ENCODE results near the gene BICD2.

Gene BICD2

DNA sequence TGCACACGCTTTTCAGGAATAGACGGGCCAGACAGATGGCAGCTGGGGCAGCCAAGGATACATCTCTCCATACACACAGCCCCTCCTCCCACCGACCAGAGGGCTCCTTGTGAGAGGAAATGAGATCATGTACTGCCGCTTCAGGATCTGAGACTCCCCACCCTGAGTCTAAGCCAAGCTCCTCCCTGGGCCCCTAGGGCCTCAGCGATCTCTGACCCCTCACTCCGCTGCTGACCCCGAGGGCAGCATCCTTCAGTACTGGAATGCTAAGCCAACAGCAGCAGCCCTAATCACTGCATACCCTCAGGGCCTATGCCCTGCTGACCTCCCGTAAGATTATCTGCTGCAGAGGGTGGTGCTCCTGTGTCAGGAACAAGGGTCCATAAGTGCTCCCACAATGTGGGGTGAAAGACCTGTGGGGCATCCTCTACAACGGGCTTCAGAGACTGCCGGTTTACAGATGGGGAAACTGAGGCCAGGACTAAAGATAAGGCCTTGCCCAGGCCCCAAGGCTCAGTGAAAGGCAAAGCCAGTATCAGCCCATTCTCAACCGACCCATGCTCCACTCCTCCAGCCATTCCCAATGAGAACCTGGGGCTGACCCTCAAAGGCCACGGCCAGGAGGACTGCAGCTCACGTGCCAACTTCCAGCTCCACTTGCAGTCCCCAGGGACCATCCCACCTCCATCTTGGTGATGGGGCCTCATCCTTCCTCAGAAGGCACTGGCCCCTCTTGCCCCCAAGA, 37.5 kb downstream of the BICD2 start:
- no peak for DNase-seq

- no peak for DNase-seq
These were observed 38.3 kb downstream of the BICD2 start for GRCh38 chr9:92726348-92726747.

DNA sequence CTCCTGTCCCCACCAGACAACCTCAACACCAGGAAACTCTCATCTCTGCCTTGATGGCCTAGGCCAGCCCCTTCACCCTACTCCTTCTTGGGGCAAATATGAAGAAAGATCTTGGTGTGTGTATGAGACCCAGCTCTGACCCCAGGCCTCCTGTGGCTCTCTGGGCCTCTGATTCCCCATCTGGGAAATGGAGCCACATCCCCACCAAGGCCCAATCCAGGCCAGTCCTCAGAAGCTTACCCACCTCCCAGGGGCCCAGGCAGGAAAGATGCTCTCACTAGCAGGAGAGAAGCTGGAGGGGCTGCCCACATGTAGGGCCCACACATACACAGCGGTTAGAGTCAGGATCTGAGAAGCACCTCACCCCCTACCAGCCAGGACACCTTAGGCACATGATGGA, 38.9 kb downstream of the BICD2 start:
- DNase-seq: no peak

- DNase-seq: no peak
These were observed 39.4 kb downstream of the BICD2 start for GRCh38 chr9:92725266-92725545.

DNA sequence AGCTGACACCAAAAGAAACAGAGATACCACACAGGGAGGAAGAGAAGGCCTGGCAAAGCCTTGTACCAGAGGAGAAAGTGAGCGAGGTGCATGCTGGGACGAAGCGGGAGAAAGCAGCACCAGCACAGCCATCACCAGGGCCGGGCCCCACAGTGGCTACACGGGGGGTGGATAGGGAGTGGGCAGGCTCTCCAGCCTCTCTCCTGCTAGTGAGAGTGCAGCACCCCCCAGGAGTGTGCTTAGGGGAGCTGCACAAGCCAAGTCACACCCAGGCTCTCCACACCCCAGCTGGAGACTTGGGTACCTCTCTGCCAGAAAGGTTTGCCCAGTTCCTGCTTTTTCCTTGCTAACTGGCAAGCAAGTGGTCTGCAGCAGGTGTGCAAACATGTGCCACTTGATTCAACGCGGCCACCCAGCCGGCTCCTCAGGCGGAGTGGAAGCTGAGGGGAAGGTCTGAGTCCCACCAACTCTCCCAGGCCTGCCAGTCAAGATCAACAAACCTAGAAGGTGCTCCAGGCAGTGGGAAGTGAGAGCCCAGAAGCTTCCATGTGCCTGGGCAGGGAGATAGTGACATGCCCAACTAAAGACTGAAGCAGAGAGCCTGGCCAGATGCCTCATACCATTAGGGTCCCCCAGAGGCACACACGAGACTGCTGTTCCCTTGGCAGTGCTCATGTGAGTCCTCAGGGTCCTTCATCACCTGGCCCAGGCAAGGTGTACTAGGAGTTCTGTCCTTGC, 39.9 kb downstream of the BICD2 start:
- no peak for DNase-seq

DNA sequence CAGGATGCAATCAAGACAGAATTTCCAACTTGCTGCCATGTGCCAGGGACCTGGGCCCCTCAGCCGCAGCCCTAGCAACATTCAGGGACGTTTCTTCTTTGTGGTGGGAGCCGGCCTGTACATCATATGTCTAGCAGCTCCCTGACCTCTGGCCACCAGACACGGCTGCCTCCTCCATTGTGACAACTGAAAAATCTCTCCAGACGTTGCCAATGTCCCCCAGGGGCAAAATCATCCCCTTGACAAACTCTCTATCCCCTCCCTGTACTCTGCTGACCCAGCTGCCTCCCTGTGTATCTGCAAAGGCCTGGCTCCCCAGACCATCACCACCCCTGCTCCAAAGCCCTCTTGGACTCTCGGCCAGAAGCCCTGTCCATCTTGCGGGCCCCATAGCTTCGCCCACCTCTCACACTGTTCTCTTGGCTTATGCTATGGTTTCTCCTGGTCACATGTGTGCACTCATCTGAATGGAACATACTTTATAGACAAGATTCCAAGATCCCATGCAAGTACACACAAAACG, 40.8 kb downstream of the BICD2 start:
- DNase-seq: no peak

DNA sequence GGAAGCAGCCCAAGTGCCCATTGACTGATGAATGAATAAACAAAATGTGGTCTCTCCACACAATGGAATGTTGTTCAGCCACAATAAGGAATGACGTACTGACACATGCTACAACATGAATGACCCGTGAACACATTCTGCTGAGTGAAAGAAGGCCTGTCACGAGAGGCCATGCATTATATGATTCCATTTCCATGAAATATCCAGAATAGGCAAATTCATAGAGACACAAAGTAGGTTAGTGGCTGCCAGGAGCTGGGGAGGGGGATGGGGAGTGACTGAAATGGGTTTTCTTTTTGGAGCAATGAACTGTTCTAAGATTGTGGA, 41.4 kb downstream of the BICD2 start:
- DNase-seq: no peak

- DNase-seq: no peak
These were observed 42.0 kb downstream of the BICD2 start for GRCh38 chr9:92722386-92723298.

- DNase-seq: no peak
These were observed 43.1 kb downstream of the BICD2 start for GRCh38 chr9:92721548-92721947.

DNA sequence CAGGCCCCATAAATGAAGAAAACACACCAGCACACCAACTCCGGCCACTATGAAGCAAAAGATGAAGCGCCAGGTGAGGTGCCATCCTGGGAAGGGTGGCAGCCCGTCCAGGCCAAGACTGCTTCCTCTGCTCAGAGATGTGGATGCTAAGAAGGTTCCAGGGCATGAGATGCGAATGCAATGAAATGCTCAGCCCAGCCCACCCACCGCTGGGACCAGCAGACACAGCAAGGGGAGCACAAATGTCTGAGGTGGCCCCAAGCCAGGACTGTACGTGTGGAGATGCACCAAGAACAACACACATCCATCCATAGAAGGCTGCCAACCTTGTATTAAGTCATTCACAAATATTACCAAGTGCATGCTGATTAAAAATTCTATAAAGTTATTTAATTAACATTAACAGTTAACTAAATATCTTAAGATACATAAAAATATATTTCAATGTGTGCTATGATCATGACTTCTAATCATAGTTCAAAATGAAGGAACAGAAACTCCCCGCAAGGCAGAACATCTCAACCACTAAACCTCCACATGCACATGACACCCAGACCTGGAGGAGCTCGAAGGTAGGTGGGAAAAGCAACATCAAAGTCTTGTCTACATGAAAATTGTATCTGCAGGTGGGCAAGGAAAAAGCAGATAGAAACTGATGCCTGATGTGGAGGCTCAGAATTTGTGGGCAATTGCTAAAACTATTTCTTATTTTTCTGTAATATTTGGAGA, 43.7 kb downstream of the BICD2 start:
- DNase-seq: no peak

GRCh38 chr9:92720209-92720765, 44.3 kb downstream of the BICD2 start:
- no peak for DNase-seq

DNA sequence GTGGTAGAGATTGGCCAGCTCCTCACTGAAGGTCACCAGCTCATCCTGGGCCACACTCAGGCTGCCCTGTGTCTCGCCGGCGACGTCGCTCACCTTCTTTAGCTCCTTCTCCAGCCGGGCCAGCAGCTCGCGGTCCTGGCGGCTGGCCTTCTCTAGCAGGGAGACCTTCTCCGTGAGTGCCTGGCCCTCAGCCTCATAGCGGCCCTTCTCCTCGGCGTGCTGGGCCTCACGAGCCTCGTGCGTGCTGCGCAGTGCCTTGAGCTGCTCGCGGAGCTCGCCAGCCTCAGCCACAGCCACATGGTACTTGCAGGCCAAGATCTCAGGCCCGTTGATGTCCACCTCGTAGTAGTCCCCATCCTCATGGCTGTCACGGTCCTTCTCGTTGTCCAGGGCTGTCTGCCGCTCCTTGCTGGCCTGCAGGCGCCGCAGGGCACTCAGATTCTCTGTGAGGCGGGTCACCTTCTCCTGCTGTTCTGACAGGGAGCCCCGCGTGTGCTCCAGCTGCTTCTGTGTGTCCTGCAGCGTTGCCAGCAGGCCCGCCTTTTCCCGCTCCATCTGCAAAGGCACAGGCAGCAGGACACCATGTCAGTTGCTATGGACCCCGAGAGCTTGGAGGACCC, 45.5 kb downstream of the BICD2 start:
- DNase-seq: no peak

DNA sequence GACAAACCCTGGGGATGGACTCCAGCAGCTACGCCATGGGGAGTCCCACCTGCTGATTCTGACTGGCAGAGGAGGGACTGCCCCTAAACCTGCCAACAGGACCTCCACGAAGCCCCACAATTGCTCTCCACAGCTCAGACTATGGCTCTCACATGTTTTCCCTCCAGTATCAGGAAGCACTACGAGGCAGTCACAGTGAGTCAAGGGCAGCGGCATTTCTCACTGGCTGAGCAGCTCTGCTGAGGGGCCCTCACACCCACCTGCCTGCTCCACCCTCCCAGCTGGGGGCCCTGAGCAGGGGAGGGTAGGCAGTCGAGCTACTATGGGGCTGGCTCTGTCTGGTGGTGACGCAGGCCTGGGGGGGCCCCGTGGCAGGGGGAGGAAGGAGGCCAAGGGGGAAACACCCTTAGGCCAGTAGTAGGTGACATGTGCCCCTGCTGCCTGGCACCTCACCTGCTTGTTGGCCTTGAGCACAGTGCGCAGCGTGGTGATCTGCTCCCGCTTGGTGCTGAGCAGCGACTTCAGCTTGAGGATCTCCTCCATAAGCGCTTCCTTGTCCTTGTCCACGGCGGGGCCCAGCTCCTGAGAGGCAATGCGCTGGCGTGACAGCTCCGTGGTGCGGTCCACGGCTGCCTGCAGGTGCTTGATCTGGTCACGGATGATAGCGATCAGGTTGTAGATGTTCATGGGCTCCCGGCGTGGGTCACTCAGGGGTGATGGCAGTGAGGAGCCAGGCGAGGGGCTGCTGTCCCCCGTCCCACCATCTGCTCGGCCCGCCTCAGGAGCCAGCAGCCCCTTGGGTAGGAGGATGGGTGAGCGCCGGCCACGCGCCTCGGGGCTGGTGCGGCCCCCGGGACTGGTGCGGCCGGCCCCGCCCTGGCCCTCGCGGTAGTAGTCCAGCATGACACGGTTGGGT, 46.3 kb downstream of the BICD2 start:
- no peak for DNase-seq

- DNase-seq: no peak
These were observed 47.2 kb downstream of the BICD2 start for GRCh38 chr9:92717201-92718085.

GRCh38 chr9:92716557-92716956, 48.1 kb downstream of the BICD2 start:
- DNase-seq: no peak

DNA sequence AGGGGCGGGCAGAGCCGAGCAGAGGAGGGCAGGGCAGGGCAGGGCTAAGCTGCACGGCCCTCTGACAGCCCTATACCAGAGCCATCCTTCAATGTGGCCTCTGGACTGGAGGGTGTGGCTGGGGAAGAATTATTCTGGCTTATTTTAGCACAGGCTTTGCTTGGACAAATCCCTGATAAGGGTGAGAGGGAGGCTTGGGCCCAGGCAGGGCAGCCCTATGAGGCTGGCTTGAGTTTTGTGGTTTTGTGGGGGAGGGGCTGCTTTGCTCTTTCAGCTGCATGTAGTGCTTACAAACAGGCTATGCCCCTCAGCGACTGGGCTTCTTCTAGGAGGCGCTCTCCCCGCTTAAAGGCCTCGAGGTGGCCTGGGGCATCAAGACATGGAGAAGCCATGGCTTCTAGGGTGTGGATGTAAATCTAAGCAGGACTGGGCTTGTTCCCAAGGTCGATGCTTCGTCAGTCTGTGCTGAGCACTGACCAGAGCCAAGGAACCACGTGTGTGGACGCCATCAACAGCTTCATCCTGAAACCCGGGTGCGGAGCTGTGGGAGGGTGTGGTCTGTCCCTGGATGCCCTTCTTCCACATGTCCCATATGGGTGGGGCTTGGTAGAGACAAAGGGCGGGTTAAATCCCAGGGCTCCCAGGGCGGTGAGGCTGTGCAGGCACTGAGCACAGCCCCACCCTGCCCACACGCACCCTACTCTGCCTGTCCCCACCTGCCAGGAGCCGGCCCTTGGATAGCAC, 49.0 kb downstream of the BICD2 start:
- DNase-seq: no peak

DNA sequence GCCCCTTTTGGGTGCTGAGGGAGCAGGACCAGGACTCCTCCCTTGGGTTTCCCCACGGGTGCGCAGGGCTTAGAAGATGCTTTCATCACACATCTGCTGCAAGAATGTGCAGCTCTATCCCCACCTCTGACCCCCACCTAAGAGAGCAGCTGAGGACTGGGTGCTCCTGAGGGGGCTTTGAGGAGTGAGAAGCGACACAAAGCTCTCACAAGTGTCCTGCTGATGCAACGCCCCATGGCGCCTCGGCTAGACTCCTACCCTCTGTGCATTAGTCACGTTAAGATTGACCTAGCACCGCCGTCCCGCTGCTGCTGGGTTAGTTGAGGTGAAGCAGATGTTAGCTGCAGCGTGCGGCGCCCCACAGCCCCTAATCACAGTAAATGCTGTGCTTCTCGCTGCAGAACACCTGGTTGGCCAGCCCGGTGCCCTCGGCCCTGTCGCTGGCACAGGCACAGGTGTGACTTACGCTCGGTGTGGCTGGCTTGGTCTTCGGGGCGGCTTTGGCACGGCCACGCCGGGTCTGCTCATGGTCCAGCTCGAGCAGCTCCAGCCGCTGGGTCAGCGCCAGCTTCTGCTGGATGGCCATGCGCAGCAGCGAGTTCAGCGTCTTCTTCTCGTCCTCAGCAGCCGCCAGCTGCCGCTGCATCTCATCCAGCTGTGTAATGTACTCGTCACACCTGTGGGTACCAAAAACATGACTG, 49.7 kb downstream of the BICD2 start:
- DNase-seq: no peak

- DNase-seq: no peak
These were observed 50.6 kb downstream of the BICD2 start for GRCh38 chr9:92714016-92714415.

DNA sequence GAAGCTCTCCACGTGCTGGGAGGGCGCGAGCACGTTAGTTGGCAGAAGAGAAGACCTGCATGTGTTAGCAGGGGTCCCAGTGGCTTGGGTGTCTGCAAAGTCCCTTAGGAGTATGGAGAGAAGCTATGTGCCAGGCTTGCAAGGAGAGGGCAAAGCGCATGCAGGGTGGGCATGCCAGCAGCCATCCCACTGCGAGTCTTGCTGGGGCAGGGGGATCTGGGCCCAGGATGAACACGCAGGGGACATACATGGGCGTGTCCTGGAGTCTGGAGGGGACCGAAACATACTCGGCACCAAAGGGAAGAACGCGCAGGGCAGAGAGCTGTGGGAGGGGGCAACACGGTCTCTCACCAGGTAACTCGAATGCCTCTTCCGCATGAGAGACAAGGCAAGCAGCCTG, 51.1 kb downstream of the BICD2 start:
- no peak for DNase-seq
